Natural killer cell (primary cell): ENCODE data around the gene ZNF497. TPM values are rescaled to one million over a fixed set of nuclear protein-coding genes. Genes with fewer than 3 reads are reported as not detected.

Experiments used
- ATAC-seq, 3 donors: fragments of 150-1000 bp in 2 of 3; fragments of 200-7000 bp in 1 of 3; cut with Tn5 transposase; 1 replicate in 1 of 3; 2 replicates in 2 of 3; pipeline ENCODE4 v1.10.0; 2021; ENCODE audit warnings: mild to moderate bottlenecking in 2 of 3, moderate library complexity in 2 of 3
- DNase-seq, 2 donors: peaks; one replicate each; pipeline versions ENCODE4 v3.0.0 to v3.0.0-alpha.2; 2013 to 2021; ENCODE audit warnings: mixed read lengths in 1 of 2
- H3K27ac ChIP-seq: one replicate; pipeline ENCODE4 v1.5.1; 2013; ENCODE audit warnings: mild to moderate bottlenecking, low read length
- H3K27me3 ChIP-seq: one replicate; pipeline ENCODE4 v1.6.1; 2013; ENCODE audit warnings: low read length; ENCODE audit not compliant: control insufficient read depth, insufficient read depth
- H3K36me3 ChIP-seq: one replicate; pipeline ENCODE4 v1.6.1; 2013; ENCODE audit warnings: low read length; ENCODE audit not compliant: control insufficient read depth, insufficient read depth
- H3K4me1 ChIP-seq: one replicate; pipeline ENCODE4 v1.6.1; 2013; ENCODE audit warnings: low read length; ENCODE audit not compliant: control insufficient read depth, insufficient read depth
- H3K4me3 ChIP-seq: one replicate; pipeline ENCODE4 v1.5.1; 2013; ENCODE audit warnings: low read length
- H3K9me3 ChIP-seq: one replicate; pipeline ENCODE4 v1.6.1; 2013; ENCODE audit warnings: low read length; ENCODE audit not compliant: control insufficient read depth, insufficient read depth
- H3K27ac Mint-ChIP-seq, 2 donors: one replicate each; pipeline ENCODE4 v1.8.0; 2022; ENCODE audit warnings: mild to moderate bottlenecking in 2 of 2, mixed read lengths in 2 of 2, moderate library complexity in 1 of 2
- H3K27me3 Mint-ChIP-seq, 2 donors: one replicate each; pipeline ENCODE4 v1.8.0; 2022; ENCODE audit warnings: low read depth in 2 of 2, mixed read lengths in 2 of 2
- H3K36me3 Mint-ChIP-seq: one replicate; pipeline ENCODE4 v1.8.0; 2022; ENCODE audit warnings: mixed read lengths
- H3K4me1 Mint-ChIP-seq, 2 donors: one replicate each; pipeline ENCODE4 v1.8.0; 2022; ENCODE audit warnings: mixed read lengths in 2 of 2
- H3K4me3 Mint-ChIP-seq: one replicate; pipeline ENCODE4 v1.8.0; 2022; ENCODE audit warnings: mild to moderate bottlenecking, moderate library complexity, mixed read lengths
- H3K9me3 Mint-ChIP-seq, 2 donors: one replicate each; pipeline ENCODE4 v1.8.0; 2022; ENCODE audit warnings: mixed read lengths in 2 of 2
- CTCF ChIP-seq: fragments of 200-600 bp; IDR thresholded peaks from one replicate; pipeline ENCODE4 v1.8.0; 2022; ENCODE audit warnings: antibody characterized with exemption
- WGBS: methylation state at CpG from one replicate; pipeline ENCODE4 v1.1.7; 2013; ENCODE audit warnings: missing lambda C conversion rate; ENCODE audit not compliant: insufficient coverage; 5-methylcytosine and 5-hydroxymethylcytosine counted together
- intact Hi-C: fragments of 100-400 bp; cut with micrococcal nuclease; formaldehyde crosslinking; loops from one replicate; pipeline ENCODE4 v1.14.2; 2022
- total RNA-seq, 4 donors: library from RNA; stranded (reverse); fragments of 120-200 nt in 1 of 4; gene quantifications; one replicate each; pipeline versions ENCODE4 v1.2.3 to v1.2.4, GENCODE V29; 2013 to 2022

ZNF497 gene
- total RNA-seq: under 1 TPM; 0.40 to 0.61 (median 0.60) TPM
- 0.61 TPM for total RNA-seq (2013)

GRCh38 chr19:58362272-58362994 lies at the start of gene ZNF497:
ZNF497 (minus strand) TSS chr19:58362751; CDS start chr19:58357635, 5,116 bp downstream.
- no peaks in the 10 kb centered on the region for H3K36me3 Mint-ChIP-seq
- H3K27ac ChIP-seq: peak within 1 kb of the TSS; percentile 84
- peaks cover 13 to 20% of the 10 kb centered on the region in 2 donors for H3K4me1 Mint-ChIP-seq
- ATAC-seq: peak; percentile 82 to 92 (median 86)
- peaks cover 18% of the 10 kb centered on the region for H3K4me1 ChIP-seq
- no peaks in the 10 kb centered on the region for H3K9me3 Mint-ChIP-seq
- DNase-seq: peak; percentile 96 to 99
- no peaks in the 10 kb centered on the region for H3K9me3 ChIP-seq
- intact Hi-C loops: loop anchor here (1.0 kb wide), 3 partner anchors 35 to 57 kb away; partner anchors contain the start of gene ERVK3-1
- H3K27me3 ChIP-seq: no peaks in the 10 kb centered on the region
- no peaks in the 10 kb centered on the region for H3K27me3 Mint-ChIP-seq
- WGBS: under 1% methylated on average over 74 of the region's 74 CpGs
- no peaks in the 10 kb centered on the region for H3K36me3 ChIP-seq
- peak within 1 kb of the TSS; percentile 97 for H3K4me3 Mint-ChIP-seq
- H3K27ac Mint-ChIP-seq: peak within 1 kb of the TSS; percentile 91 to 95
- peak within 1 kb of the TSS; percentile 59 for H3K4me3 ChIP-seq
- TF ChIP-seq CTCF: no peak

GRCh38 chr19:58409010-58409790 lies 46.6 kb upstream of the ZNF497 start:
- H3K36me3 ChIP-seq: no peaks in the 10 kb centered on the region
- H3K27ac ChIP-seq: peak overlapping the region; percentile 89
- Mint-ChIP-seq H3K9me3 (no peaks in the 10 kb centered on the region), H3K4me3 (peak overlapping the region; percentile 86), H3K27me3 (no peaks in the 10 kb centered on the region), H3K36me3 (no peaks in the 10 kb centered on the region), H3K27ac (peak overlapping the region; percentile 92 to 98), H3K4me1 (peaks cover 29 to 36% of the 10 kb centered on the region in 2 donors)
- H3K27me3 ChIP-seq: no peaks in the 10 kb centered on the region
- intact Hi-C loops: no loop called here
- no peak for TF ChIP-seq CTCF
- peak in 1 of 2 donors; percentile 33 for DNase-seq
- no peak for ATAC-seq
- H3K9me3 ChIP-seq: no peaks in the 10 kb centered on the region
- H3K4me1 ChIP-seq: peaks cover 20% of the 10 kb centered on the region
- WGBS: 5% methylated on average over 34 of the region's 34 CpGs
- peak overlapping the region; percentile 68 for H3K4me3 ChIP-seq

- H3K4me3 ChIP-seq: peak within 1 kb of the TSS; percentile 68
- peaks cover 29 to 36% of the 10 kb centered on the region in 2 donors for H3K4me1 Mint-ChIP-seq
- ATAC-seq: peak; percentile 96 to 99 (median 97)
These were observed 45.8 kb upstream of the ZNF497 start, which contains the start of gene ZNF584 for GRCh38 chr19:58408152-58409009. ZNF584 (plus strand) TSS chr19:58408649; CDS start chr19:58409148, 499 bp downstream.

More at GRCh38 chr19:58408152-58409009, 45.8 kb upstream of the ZNF497 start, which contains the start of gene ZNF584:
- Mint-ChIP-seq H3K27me3 (no peaks in the 10 kb centered on the region), H3K36me3 (no peaks in the 10 kb centered on the region), H3K9me3 (no peaks in the 10 kb centered on the region), H3K27ac (peak within 1 kb of the TSS; percentile 92 to 98), H3K4me3 (peak within 1 kb of the TSS; percentile 97)
- Histone ChIP-seq H3K27ac (peak within 1 kb of the TSS; percentile 89), H3K36me3 (no peaks in the 10 kb centered on the region), H3K9me3 (no peaks in the 10 kb centered on the region), H3K4me1 (peaks cover 20% of the 10 kb centered on the region), H3K27me3 (no peaks in the 10 kb centered on the region)
- intact Hi-C loops: no loop called here
- DNase-seq: peak; percentile 86 to 96
- TF ChIP-seq CTCF: no peak
- WGBS: under 1% methylated on average over 100 of the region's 100 CpGs
